Lung (tissue), 12 donors: ENCODE results near the gene TIAM2. TPM values are rescaled to one million over a fixed set of nuclear protein-coding genes. Genes with fewer than 3 reads are reported as not detected.

ENCODE experiments used
- ATAC-seq: fragments of 200-7000 bp; cut with Tn5 transposase; one replicate; pipeline ENCODE4 v1.9.1; 2020; ENCODE audit warnings: moderate number of reproducible peaks; ENCODE audit not compliant: insufficient read depth, low FRiP score
- DNase-seq, 3 donors: peaks; one replicate each; pipeline ENCODE4 v3.0.0-alpha.2; 2013 to 2017
- H3K27ac ChIP-seq, 2 donors: one replicate each; pipeline ENCODE4 v1.5.1; 2013; ENCODE audit warnings: mild to moderate bottlenecking in 2 of 2, moderate library complexity in 2 of 2, control low read depth in 1 of 2, inconsistent platforms in 1 of 2, low read depth in 1 of 2, low read length in 1 of 2
- H3K27me3 ChIP-seq, 3 donors: one replicate each; pipeline ENCODE4 v1.5.1; 2013; ENCODE audit warnings: low read length in 2 of 3; ENCODE audit not compliant: control insufficient read depth in 3 of 3, insufficient read depth in 3 of 3
- H3K36me3 ChIP-seq, 4 donors: one replicate each; pipeline ENCODE4 v1.5.1; 2013; ENCODE audit warnings: low read length in 4 of 4, mild to moderate bottlenecking in 1 of 4, moderate library complexity in 1 of 4; ENCODE audit not compliant: control insufficient read depth in 4 of 4, insufficient read depth in 4 of 4
- H3K4me1 ChIP-seq, 5 donors: one replicate each; pipeline ENCODE4 v1.5.1; 2013; ENCODE audit warnings: low read length in 5 of 5, mild to moderate bottlenecking in 2 of 5, moderate library complexity in 1 of 5; ENCODE audit not compliant: control insufficient read depth in 5 of 5, insufficient read depth in 5 of 5
- H3K4me3 ChIP-seq: one replicate; pipeline ENCODE4 v1.5.1; 2013; ENCODE audit warnings: mild to moderate bottlenecking, control low read depth, moderate library complexity
- H3K9ac ChIP-seq, 2 donors: one replicate each; pipeline ENCODE4 v1.5.1; 2013; ENCODE audit warnings: low read length in 2 of 2, control low read depth in 1 of 2; ENCODE audit not compliant: insufficient read depth in 1 of 2
- H3K9me3 ChIP-seq, 4 donors: one replicate each; pipeline ENCODE4 v1.5.1; 2013; ENCODE audit warnings: low read length in 3 of 4, mild to moderate bottlenecking in 1 of 4, moderate library complexity in 1 of 4; ENCODE audit not compliant: control insufficient read depth in 4 of 4, insufficient read depth in 3 of 4
- WGBS, 2 donors: extraction: QIAGEN DNeasy Blood & Tissue Kit; methylation state at CpG; one replicate each; pipeline ENCODE4 v1.1.7; 2013; 5-methylcytosine and 5-hydroxymethylcytosine counted together
- polyA plus RNA-seq, 2 donors: library from polyadenylated mRNA; stranded (reverse); fragments of 200-250 nt; gene quantifications; one replicate each; pipeline ENCODE4 v1.2.1, GENCODE V29; 2013
- total RNA-seq, 2 donors: library from RNA; depleted of rRNA in 1 of 2; stranded (reverse); fragments of >200 nt in 1 of 2; gene quantifications; one replicate each; pipeline ENCODE4 v1.2.1, GENCODE V29; 2014 to 2021
- TF ChIP-seq, protein P1 (sequence below): IDR thresholded peaks from 2 replicates; pipeline ENCODE4 v1.5.1; 2012; ENCODE audit warnings: mild to moderate bottlenecking; ENCODE audit errors: control extremely low read depth, extremely low read depth
- donor health status: control.
- donor health status: control.
- donor health status: Bipolar disorder and iron deficiency.
- donor health status: healthy.
- donor health status: DM: yes; HTN: yes; CAD: no.

TIAM2 gene
- total and polyA plus RNA-seq, 4 donors, result 1.8 to 17.5 (median 4.1) TPM

DNA sequence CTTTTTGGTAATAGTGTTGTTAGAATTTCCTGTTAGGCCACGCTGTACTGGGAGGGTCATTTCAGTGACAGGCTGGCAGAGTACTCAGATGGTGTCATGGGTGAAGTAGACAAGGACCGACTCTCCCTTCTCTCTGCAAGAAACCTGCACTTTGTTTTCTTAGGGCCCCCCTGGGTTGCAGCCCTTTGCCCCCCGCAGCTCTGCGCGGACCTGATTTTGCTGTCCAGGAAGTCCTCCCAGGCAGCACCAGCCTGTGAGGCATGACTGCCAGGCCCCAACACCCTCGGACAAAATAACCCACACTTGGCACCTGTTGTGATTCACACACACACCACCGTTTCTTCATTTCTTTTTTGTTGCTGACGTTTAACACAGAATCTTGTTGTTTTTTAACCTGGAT lies 246.9 kb downstream of the TIAM2 start:
- WGBS, 2 donors, result 82 to 85% methylated on average over 8 of the region's 8 CpGs
- DNase-seq (no peak), ATAC-seq (no peak)
- H3K4me1 ChIP-seq, result peaks cover 0 to 19% (median 4%) of the 10 kb centered on the region in 5 donors
- no peak overlapping the region for H3K27ac ChIP-seq
- H3K4me3 ChIP-seq, result no peak overlapping the region
- H3K27me3 ChIP-seq, result no peaks in the 10 kb centered on the region
- H3K9me3 ChIP-seq, result peaks cover 0 to 5% (median 1%) of the 10 kb centered on the region in 4 donors
- TF ChIP-seq, protein P1, sequence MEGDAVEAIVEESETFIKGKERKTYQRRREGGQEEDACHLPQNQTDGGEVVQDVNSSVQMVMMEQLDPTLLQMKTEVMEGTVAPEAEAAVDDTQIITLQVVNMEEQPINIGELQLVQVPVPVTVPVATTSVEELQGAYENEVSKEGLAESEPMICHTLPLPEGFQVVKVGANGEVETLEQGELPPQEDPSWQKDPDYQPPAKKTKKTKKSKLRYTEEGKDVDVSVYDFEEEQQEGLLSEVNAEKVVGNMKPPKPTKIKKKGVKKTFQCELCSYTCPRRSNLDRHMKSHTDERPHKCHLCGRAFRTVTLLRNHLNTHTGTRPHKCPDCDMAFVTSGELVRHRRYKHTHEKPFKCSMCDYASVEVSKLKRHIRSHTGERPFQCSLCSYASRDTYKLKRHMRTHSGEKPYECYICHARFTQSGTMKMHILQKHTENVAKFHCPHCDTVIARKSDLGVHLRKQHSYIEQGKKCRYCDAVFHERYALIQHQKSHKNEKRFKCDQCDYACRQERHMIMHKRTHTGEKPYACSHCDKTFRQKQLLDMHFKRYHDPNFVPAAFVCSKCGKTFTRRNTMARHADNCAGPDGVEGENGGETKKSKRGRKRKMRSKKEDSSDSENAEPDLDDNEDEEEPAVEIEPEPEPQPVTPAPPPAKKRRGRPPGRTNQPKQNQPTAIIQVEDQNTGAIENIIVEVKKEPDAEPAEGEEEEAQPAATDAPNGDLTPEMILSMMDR, result no peak
- H3K9ac ChIP-seq, result no peak overlapping the region
- H3K36me3 ChIP-seq, result no peaks in the 10 kb centered on the region

DNA sequence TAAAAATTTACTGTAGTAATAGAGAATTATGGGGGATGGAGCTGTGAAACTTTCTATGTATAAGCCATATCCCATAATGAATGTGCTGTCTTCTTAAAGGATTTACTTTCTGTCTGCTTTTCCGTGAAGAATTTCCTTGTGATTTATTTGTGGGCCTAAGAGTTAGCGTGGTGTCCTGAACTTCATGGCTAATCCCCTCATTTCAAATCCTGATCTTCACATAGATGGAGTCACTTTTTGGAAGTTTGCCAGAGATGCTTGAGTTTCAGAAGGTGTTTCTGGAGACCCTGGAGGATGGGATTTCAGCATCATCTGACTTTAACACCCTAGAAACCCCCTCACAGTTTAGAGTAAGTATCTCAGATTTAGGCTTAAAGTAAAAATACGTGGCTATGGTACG lies 249.3 kb downstream of the TIAM2 start:
- 84 to 87% methylated on average over 4 of the region's 4 CpGs for WGBS, 2 donors
- Histone ChIP-seq H3K9ac (no peak overlapping the region), H3K27me3 (no peaks in the 10 kb centered on the region), H3K4me1 (peaks cover 0 to 22% (median 4%) of the 10 kb centered on the region in 5 donors), H3K4me3 (no peak overlapping the region), H3K36me3 (no peaks in the 10 kb centered on the region), H3K9me3 (no peaks in the 10 kb centered on the region), H3K27ac (no peak overlapping the region)
- ATAC-seq (no peak), DNase-seq (no peak)
- TF ChIP-seq, protein P1, result no peak

DNA sequence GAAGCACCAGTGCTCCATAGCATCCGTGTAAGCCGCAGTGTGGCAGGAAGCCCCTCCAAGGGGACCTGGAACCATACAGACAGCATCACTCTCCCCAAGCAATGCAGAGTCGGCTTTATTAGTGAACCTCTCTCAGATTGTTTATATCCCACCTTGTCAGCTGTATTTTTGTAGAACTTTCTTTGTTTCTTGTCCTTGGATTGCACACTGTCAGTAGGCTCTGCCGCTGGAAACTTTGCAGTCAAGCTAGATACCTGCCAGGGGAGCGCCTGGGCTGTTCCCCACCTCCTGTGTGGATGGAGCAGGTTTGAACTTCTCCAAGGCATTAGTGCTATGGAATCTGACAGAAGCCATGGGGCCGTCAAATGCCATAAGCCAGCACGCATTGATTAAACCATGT lies 250.1 kb downstream of the TIAM2 start:
- ATAC-seq (no peak), DNase-seq (no peak)
- Histone ChIP-seq H3K9ac (no peak overlapping the region), H3K27ac (no peak overlapping the region), H3K4me1 (peaks cover under 1 to 22% (median 4%) of the 10 kb centered on the region in 5 donors), H3K27me3 (no peaks in the 10 kb centered on the region), H3K9me3 (no peaks in the 10 kb centered on the region), H3K36me3 (no peaks in the 10 kb centered on the region), H3K4me3 (no peak overlapping the region)
- WGBS, 2 donors, result 88 to 90% methylated on average over 7 of the region's 7 CpGs
- TF ChIP-seq, protein P1, result no peak

DNA sequence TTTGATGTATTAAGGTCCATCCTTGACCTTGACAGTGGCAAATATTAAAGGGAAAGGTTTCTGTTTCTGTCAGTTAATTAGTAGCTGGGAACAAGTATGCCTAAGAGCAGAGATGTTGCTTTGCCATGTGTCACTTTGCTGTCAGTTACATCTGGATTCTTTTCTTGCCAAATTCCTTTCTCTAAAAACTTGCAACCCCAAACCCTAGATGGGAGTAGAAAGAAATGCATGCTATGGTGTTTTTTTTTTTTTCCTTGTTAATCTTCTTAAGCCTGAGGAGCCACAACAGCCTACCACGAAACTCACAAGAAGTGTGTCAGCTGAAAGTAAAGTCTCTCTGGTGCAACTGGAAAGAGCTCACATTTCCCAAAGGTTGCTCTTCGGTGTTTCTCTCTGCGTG lies 250.7 kb downstream of the TIAM2 start:
- Histone ChIP-seq H3K36me3 (peaks cover 0 to 4% (median 0%) of the 10 kb centered on the region in 4 donors), H3K27ac (no peak overlapping the region), H3K9me3 (no peaks in the 10 kb centered on the region), H3K4me3 (no peak overlapping the region), H3K27me3 (no peaks in the 10 kb centered on the region), H3K4me1 (peaks cover 4 to 22% (median 4%) of the 10 kb centered on the region in 5 donors), H3K9ac (no peak overlapping the region)
- DNase-seq, result peak in 2 of 3 donors; percentile 91 to 93
- TF ChIP-seq, protein P1, result no peak
- no peak for ATAC-seq
- WGBS, 2 donors, result 80 to 83% methylated on average over 3 of the region's 3 CpGs
